Endothelial cell (in vitro differentiated cells): ENCODE data around the gene GALNT9. TPM values are rescaled to one million over a fixed set of nuclear protein-coding genes. Genes with fewer than 3 reads are reported as not detected.

Experiments used
- DNase-seq: peaks from one replicate; pipeline ENCODE4 v3.0.0; 2021; ENCODE audit warnings: low spot score
- H3K27ac Mint-ChIP-seq: one replicate; pipeline ENCODE4 v1.8.0; 2021; ENCODE audit warnings: mixed read lengths, inconsistent platforms; ENCODE audit not compliant: unreplicated experiment
- H3K27me3 Mint-ChIP-seq: one replicate; pipeline ENCODE4 v1.8.0; 2021; ENCODE audit warnings: mild to moderate bottlenecking, moderate library complexity, mixed read lengths, inconsistent platforms; ENCODE audit not compliant: unreplicated experiment
- H3K36me3 Mint-ChIP-seq: one replicate; pipeline ENCODE4 v1.8.0; 2021; ENCODE audit warnings: mild to moderate bottlenecking, low read depth, mixed read lengths, inconsistent platforms; ENCODE audit not compliant: unreplicated experiment
- H3K4me1 Mint-ChIP-seq: one replicate; pipeline ENCODE4 v1.8.0; 2021; ENCODE audit warnings: mild to moderate bottlenecking, mixed read lengths, inconsistent platforms; ENCODE audit not compliant: unreplicated experiment
- H3K4me3 Mint-ChIP-seq: one replicate; pipeline ENCODE4 v1.8.0; 2021; ENCODE audit warnings: mild to moderate bottlenecking, mixed read lengths, inconsistent platforms; ENCODE audit not compliant: unreplicated experiment
- H3K9me3 Mint-ChIP-seq: one replicate; pipeline ENCODE4 v1.8.0; 2021; ENCODE audit warnings: mixed read lengths, inconsistent platforms; ENCODE audit not compliant: unreplicated experiment
- total RNA-seq: library from RNA; stranded (reverse); fragmentation: NEBNext Ultra II Directional; extraction: Animal tissue kit (Norgen Biotek cat#: 25700); gene quantifications from one replicate; pipeline ENCODE4 v1.2.1, GENCODE V29; 2021; ENCODE audit not compliant: unreplicated experiment
- TF ChIP-seq, protein P1 (sequence below): fragments of 200-600 bp; sonication (generic); IDR thresholded peaks from one replicate; pipeline ENCODE4 v1.5.0; 2021; ENCODE audit warnings: antibody characterized with exemption; ENCODE audit not compliant: unreplicated experiment

Gene GALNT9
- total RNA-seq, 1 donor from 2014 or later = not detected

DNA sequence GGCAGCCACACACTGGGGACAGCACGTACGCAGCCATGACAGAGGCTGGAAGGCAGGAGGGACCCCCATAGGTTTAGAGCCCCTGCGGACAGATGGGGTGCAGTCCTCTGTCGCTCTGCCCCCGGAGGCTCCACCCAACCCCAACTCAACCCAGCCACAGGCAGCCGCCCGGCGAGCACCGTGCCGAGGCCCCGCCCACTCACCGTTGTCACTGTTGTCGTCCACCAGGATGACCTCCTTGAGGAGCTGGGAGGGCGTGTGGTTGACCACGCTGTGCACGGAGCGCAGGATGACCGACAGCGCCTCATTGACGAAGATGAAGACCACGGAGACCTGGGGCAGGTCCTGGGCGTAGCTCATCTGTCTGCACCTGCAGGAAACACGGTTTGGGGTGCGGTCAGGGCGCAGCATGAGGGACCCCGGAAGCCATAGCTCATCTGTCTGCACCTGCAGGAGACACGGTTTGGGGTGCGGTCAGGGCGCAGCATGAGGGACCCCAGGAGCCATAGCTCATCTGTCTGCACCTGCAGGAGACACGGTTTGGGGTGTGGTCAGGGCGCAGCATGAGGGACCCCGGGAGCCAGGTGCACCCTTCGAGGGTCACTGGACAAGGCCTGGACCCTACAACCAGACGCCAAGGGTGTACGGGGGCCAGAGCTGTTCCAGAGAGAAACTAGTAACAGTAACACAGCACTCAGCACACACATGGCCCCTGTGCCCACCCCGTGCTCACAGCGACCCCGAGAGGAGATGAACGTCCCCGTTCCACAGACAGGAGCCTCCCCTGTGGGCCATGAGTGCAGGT is 66.9 kb downstream of the GALNT9 start:
- H3K27me3 Mint-ChIP-seq = peaks cover 14% of the 10 kb centered on the region
- no peaks in the 10 kb centered on the region for H3K9me3 Mint-ChIP-seq
- H3K27ac Mint-ChIP-seq = no peak overlapping the region
- TF ChIP-seq, protein P1, sequence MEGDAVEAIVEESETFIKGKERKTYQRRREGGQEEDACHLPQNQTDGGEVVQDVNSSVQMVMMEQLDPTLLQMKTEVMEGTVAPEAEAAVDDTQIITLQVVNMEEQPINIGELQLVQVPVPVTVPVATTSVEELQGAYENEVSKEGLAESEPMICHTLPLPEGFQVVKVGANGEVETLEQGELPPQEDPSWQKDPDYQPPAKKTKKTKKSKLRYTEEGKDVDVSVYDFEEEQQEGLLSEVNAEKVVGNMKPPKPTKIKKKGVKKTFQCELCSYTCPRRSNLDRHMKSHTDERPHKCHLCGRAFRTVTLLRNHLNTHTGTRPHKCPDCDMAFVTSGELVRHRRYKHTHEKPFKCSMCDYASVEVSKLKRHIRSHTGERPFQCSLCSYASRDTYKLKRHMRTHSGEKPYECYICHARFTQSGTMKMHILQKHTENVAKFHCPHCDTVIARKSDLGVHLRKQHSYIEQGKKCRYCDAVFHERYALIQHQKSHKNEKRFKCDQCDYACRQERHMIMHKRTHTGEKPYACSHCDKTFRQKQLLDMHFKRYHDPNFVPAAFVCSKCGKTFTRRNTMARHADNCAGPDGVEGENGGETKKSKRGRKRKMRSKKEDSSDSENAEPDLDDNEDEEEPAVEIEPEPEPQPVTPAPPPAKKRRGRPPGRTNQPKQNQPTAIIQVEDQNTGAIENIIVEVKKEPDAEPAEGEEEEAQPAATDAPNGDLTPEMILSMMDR = no peak
- DNase-seq = no peak
- H3K36me3 Mint-ChIP-seq = peaks cover 3% of the 10 kb centered on the region
- no peaks in the 10 kb centered on the region for H3K4me1 Mint-ChIP-seq
- H3K4me3 Mint-ChIP-seq = no peak overlapping the region

DNA sequence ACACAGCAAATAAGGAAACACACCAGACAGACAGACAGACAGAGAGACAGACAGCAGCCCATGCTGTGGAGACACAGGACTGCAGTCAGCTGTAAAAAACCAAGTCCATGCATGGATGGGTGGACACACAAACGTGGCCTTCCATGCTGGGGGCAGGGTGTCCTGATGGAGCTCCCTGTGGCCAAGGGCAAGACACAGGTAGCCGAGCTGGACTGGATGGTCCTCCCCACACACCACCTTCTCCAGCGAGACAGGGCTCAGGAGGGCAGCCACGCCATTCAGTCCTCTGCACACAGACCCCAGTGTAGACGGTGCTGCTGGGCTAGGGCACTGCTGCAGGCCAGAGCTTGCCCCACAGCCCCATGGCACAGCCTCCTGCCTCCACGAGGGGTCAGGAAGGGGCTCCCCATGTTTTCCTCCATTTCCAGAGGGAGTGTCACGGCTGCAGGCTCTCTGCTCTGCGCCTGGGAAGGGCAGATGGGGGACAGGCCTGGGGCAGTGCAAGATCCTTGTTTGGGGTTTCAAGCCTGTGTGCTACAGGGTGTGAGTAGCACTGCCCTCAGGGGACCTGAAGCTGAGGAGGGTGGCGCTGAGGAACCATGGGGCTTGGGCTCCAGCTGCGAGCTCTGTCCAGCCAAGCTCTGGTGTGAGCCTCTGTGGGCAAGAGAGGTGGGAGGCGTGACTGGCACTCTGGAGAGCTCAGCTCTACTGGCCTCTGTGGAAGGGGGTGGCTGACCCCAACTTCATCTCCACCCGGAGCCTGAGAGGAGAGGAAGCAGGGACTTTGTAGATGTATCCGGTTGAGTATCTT is 67.9 kb downstream of the GALNT9 start:
- H3K4me3 Mint-ChIP-seq = peak overlapping the region; percentile 34
- TF ChIP-seq, protein P1 = no peak
- no peak overlapping the region for H3K27ac Mint-ChIP-seq
- H3K36me3 Mint-ChIP-seq = peaks cover 3% of the 10 kb centered on the region
- H3K9me3 Mint-ChIP-seq = no peaks in the 10 kb centered on the region
- no peak for DNase-seq
- H3K4me1 Mint-ChIP-seq = no peaks in the 10 kb centered on the region
- peaks cover 14% of the 10 kb centered on the region for H3K27me3 Mint-ChIP-seq

- H3K9me3 Mint-ChIP-seq = no peaks in the 10 kb centered on the region
- no peak for DNase-seq
- peak overlapping the region; percentile 34 for H3K4me3 Mint-ChIP-seq
- H3K27ac Mint-ChIP-seq = no peak overlapping the region
- H3K36me3 Mint-ChIP-seq = peaks cover 3% of the 10 kb centered on the region
- peaks cover 15% of the 10 kb centered on the region for H3K27me3 Mint-ChIP-seq
- TF ChIP-seq, protein P1 = no peak
- H3K4me1 Mint-ChIP-seq = no peaks in the 10 kb centered on the region
Measured at GRCh38 chr12:132260721-132261120, 68.7 kb downstream of the GALNT9 start.

GRCh38 chr12:132259872-132260695 is 69.3 kb downstream of the GALNT9 start:
- Mint-ChIP-seq H3K4me3 (no peak overlapping the region), H3K4me1 (no peaks in the 10 kb centered on the region), H3K36me3 (peaks cover 3% of the 10 kb centered on the region), H3K27me3 (peaks cover 15% of the 10 kb centered on the region), H3K9me3 (no peaks in the 10 kb centered on the region), H3K27ac (no peak overlapping the region)
- TF ChIP-seq, protein P1 = no peak
- no peak for DNase-seq
